Heart left ventricle (tissue), 13 donors: ENCODE measurements around the gene RTN3.

Experiments
- CTCF ChIP-seq, 12 donors: fragments of 200-600 bp; sonication (generic) in 4 of 12; IDR thresholded peaks; one replicate each; pipeline versions ENCODE4 v1.5.0 to v1.8.0; 2018 to 2022; ENCODE audit warnings: antibody characterized with exemption in 12 of 12, mild to moderate bottlenecking in 5 of 12
- POLR2A ChIP-seq, 2 donors: fragments of 450-650 bp; IDR thresholded peaks; one replicate each; pipeline ENCODE4 v1.6.1; 2017; ENCODE audit warnings: antibody characterized with exemption in 2 of 2, mild to moderate bottlenecking in 2 of 2, moderate library complexity in 2 of 2
- donor health status: ischemic (EF 13 %, LVEDD 7.1; RV severe dilation, severe dysfunction).
- donor health status: DM: no; HTN: yes; CAD: no.
- donor health status: DM: no; HTN: no; CAD: no.
- donor health status: ischemic (EF 25% LVEDD 6.9; RV normal size, moderate dysfunction).
- donor health status: ischemic (EF 25% LVEDD 5.7; RV mildly dilated, moderate dysfunction).
- donor health status: ischemic (EF 35%, LVEDD 5.7; RV mildly dilated, moderate dysfunction).
- donor health status: nonischemic (EF 11% LVEDD 7.7; RV severe dilation, severe dysfunction).
- donor health status: DM: yes; HTN: yes; CAD: no.
- donor health status: PGD.
- donor health status: ischemic (EF 29% LVEDD 5.4; RV normal size, mild dysfunction).
- donor health status: nonischemic (EF 23%, LVEDD 6.1; RV moderate dilation, normal function).

GRCh38 chr11:63708764-63709163 lies 27.5 kb downstream of the RTN3 start:
- TF ChIP-seq POLR2A (IDR thresholded peaks at IDR 0.05) (no peak), CTCF (IDR thresholded peaks at IDR 0.05) (no peak)
